NB4 (cell line): ENCODE data around the gene C19orf38.

Experiments
- MYC ChIP-seq: IDR thresholded peaks from 2 replicates; pipeline ENCODE4 v1.6.1; 2011; ENCODE audit warnings: low read depth, low read length
- POLR2A ChIP-seq: IDR thresholded peaks from 2 replicates; pipeline ENCODE4 v1.6.1; 2011; ENCODE audit warnings: mild to moderate bottlenecking; ENCODE audit not compliant: insufficient read length; ENCODE audit errors: extremely low read depth
- TF ChIP-seq, protein P1 (sequence below): IDR thresholded peaks from one replicate; pipeline ENCODE4 v1.5.1; 2012; ENCODE audit warnings: low read depth, low read length
- TF ChIP-seq, protein P2 (sequence below): IDR thresholded peaks from 2 replicates; pipeline ENCODE4 v1.6.1; 2011; ENCODE audit warnings: low read depth, low read length

DNA sequence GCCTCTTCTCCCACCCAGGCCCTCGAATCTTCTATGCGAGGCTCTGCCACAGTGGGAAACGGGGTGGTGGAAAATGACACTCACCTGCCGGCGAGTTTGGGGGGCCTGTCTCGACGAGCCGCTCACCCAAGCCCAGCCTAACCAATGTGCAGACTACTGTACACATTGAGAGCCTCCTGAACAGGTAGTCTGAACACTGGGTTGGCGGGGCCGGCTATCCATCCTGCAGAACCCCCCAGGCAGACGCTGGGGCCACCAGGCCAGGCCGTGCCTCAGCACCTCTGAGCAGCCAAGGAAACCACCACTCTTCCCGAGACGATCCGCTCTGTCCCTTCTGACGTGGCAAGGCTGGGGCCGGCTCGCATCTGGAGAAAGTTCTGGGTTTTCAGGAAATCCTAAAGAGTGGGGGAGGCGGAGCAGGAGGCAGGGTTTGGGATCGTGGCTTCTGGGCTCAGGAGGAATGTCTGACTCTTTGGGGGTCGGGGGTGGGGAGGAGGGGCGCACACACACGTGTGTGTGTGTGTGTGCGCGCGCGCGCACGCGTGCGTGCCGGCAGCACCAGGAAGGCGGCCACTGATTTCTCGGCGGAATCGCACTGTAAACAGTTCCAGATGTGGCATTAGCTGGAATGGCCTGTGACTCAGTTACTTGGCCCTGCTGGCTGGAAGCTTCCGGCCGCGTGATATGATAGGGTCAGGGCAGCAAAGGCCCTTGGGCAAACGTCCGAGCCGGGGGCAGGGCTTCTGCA lies 30.8 kb upstream of the C19orf38 start:
- TF ChIP-seq, protein P1, sequence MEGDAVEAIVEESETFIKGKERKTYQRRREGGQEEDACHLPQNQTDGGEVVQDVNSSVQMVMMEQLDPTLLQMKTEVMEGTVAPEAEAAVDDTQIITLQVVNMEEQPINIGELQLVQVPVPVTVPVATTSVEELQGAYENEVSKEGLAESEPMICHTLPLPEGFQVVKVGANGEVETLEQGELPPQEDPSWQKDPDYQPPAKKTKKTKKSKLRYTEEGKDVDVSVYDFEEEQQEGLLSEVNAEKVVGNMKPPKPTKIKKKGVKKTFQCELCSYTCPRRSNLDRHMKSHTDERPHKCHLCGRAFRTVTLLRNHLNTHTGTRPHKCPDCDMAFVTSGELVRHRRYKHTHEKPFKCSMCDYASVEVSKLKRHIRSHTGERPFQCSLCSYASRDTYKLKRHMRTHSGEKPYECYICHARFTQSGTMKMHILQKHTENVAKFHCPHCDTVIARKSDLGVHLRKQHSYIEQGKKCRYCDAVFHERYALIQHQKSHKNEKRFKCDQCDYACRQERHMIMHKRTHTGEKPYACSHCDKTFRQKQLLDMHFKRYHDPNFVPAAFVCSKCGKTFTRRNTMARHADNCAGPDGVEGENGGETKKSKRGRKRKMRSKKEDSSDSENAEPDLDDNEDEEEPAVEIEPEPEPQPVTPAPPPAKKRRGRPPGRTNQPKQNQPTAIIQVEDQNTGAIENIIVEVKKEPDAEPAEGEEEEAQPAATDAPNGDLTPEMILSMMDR: no peak
- TF ChIP-seq POLR2A (no peak), MYC (no peak)
- TF ChIP-seq, protein P2, sequence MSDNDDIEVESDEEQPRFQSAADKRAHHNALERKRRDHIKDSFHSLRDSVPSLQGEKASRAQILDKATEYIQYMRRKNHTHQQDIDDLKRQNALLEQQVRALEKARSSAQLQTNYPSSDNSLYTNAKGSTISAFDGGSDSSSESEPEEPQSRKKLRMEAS: no peak
